Erythroblast (primary cell): ENCODE data around the gene AP2A1.

Experiments used
- GATA1 ChIP-seq: IDR thresholded peaks from 2 replicates; pipeline ENCODE4 v1.6.1; 2011; ENCODE audit warnings: low read depth, mild to moderate bottlenecking, control low read depth, low read length, moderate library complexity
- POLR2A ChIP-seq: IDR thresholded peaks from 2 replicates; pipeline ENCODE4 v1.6.1; 2011; ENCODE audit warnings: mild to moderate bottlenecking, low read length

GRCh38 chr19:49856574-49857021 is 89.8 kb downstream of the AP2A1 start:
- no peak for TF ChIP-seq GATA1
- no peak for TF ChIP-seq POLR2A
